GM23248 (cell line): ENCODE results near the gene HASPIN.

Experiments
- EZH2 ChIP-seq: fragments of 200-600 bp; sonication (generic); IDR thresholded peaks from 2 replicates; pipeline ENCODE4 v1.6.1; 2018; ENCODE audit warnings: antibody characterized with exemption, mild to moderate bottlenecking; ENCODE audit not compliant: insufficient read depth, poor library complexity, severe bottlenecking
- EZH2phosphoT487 ChIP-seq: fragments of 200-600 bp; sonication (generic); IDR thresholded peaks from 2 replicates; pipeline ENCODE4 v1.6.1; 2018; ENCODE audit warnings: antibody characterized with exemption, moderate library complexity, mild to moderate bottlenecking, low read depth; ENCODE audit not compliant: insufficient read depth

DNA sequence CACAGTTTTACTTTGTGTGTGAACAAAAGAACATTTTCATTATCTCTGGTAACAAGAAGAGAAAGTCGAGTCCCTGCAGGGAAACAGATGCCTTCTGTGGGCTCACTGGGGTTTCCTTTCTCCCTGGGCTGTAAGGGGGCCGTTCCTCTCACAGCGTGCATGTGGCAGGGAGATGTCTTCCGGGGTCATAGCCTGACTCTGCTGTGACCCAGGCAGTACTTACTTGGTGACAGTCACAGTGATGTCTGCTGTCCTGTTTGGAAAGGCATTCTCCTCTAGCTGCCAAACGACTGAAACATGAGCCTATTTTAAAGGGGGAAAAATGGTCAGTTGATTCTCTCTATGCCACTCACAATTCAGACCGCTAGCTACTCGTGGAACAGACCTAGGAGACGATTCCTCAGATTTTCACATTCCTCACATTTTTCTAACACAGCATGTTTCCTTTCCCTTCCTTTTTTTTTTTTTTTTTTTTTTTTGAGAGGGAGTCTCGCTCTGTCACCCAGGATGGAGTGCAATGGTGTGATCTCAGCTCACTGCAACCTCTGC is 7.3 kb downstream of the HASPIN start:
- TF ChIP-seq EZH2 (no peak), EZH2phosphoT487 (no peak)
